Effector CD8-positive, alpha-beta T cell (primary cell): ENCODE measurements around the gene EML4.
"Not testable (repeated sequence)": the region's sequence is repeated elsewhere in the genome, so short reads cannot be mapped to it uniquely, and the experiment has no call there.

Source experiments
- DNase-seq: peaks from one replicate; lab custom pipeline; 2025; lab: John Stamatoyannopoulos, UW

The EML4 gene

DNA sequence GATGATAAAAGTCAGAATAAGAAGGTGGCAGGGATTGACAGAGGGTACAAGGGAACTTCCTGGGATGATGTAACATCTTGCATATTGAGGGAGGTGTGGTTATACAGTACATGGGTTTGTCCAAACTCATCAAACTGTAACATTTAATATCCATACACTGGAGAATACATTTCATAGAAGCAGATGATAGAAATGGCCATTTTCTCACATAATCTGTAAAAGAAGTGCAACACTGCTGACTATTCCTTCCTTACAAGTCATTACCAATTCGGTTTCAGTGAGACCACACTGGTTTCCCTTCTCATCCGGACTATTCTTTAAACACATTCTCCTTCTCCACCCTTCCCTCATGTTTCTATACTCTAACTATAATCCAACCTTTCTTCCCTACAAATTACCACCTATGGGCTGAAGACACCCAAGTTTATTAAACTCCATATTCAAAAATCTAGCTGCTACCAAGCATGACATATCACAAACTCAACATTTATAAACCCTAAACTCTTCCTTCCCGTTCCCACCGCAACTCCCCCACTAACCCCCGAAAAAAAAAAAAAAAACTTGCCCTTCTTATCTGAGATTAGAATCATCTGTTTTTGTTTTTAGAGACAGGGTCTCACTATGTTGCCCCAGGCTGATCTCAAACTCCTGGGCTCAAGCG is 190.3 kb downstream of the EML4 start:
- DNase-seq = no peak

DNA sequence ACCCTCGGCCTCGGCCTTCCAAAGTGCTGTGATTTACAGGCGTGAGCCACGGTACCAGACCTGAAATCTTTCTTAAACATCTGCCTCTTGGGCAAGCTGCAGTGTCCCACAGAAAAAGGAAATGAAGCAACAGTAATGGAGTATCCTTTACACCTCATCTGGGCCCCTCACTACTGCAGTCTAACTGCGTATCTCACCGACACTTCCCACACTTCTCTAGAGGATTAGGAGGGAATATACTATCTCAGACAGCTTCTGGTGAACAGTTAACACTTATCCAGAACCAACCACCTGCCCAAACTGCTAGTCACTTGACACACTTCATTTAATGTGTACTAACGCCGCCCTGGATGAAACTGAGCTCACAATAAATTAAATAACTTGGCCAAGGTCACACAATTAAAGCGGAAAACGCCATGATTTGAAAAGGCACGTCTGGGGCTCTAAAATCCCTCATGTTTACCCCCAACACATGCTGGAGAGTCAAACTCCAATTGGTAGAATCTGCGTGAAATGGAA is 190.9 kb downstream of the EML4 start:
- DNase-seq = no peak

DNA sequence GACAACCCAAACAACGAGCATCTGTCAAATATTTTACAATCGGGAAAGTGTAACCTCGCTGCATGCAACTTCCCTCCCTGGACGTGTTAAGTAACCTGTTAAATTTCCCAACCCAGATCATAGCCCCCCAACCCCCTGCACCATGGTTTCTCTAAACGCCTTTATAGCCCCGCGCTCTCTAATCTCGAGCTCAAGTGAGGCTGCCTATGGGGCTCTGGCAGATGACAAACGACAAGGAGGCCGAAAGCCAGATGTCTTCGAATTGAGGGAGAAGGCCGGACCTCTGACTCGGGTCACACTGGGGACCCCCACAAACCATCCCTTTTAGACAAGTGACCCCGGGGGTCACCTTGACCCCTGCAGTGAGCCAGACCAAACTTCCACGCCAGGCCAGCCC is 191.3 kb downstream of the EML4 start:
- DNase-seq = no peak

DNA sequence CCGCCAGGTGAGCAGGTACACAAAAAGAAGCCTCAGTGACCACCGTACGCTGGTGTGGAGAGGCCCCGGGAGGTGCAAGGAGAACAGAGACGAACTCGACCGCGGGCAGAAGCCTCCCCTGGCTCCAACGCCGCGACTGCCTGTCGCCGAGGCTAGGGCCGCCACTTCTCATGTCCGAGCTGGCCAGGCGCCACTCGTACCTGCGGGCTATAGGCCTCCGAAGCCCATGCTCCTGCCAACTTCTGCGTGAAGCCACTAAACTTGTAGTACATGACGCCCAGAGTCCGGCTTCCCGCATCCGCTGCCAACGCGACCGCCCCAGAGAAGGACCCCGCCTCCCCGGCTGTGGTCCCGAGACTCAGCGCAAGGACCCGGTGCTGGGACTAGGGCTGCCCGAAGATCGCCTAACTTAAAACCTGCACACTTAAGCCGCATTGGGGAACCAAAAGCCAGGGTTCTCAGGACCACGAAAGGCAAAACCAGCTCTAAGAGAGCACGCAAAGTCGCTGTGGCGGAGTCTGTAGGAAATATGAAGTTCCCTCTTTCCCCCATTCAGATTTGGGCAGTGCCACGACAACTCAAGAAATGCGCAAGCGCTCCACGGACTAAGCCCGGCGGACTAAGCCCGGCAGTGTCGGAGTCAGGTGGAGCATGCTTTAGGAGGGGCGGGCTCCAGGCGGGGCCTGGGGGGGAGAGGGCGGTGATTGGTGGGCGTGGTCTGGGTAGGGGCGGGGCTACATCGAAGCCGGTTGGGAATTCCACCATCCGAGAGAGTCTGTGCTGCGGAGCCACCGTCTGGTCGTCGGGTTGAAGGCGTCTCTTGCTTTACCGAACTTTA is 192.0 kb downstream of the EML4 start, which contains the start of gene COX7A2L:
COX7A2L (minus strand) TSS at position 328 of the 838 bp plus-strand sequence; CDS start at position 272, 56 bp downstream.
- peak; percentile 93 for DNase-seq

DNA sequence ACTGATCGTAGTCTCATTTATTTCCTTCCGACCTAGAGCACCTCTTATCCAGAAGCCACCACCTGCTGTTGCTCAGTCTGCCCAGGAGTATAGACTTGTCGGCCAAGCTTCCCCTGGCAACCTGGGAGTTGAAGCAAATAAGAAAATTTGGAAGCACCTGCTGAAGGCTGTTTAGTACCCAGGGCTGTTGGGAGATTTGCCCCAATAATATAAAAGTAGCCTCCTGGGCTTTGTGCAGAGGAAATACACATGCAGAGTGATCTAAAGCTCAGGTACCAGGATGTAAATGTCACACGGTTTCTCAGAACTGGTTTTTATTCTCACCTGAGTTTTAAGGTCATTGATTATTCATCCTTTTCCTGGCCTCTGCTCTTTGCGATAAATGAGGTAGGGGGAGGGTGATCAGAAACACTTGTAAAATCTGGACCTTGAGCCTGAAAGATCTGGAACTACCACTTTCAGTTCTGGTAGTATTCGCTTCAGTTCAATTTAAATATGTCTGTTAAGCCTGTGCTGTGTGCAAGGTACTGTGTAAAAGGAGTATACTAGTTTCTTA is 192.7 kb downstream of the EML4 start:
- DNase-seq = no peak

DNA sequence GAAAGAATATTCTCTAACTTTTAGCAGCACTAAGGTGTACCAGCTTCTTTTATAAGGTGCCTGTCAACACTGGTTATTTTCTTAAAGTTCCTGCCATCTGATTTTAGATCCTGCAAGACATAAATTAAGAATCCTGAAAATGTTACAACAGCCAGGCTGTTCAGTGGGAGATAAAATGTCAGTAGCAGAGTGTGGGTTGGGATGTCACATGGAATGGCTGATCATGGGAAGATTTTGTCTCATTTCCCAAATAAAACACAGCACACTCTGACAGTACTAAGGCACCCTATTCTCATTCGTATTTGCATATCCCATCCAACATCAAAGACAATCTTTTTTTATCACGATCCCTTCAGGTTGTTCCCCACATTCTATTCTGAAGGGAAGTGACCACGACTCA is 194.3 kb downstream of the EML4 start:
- no peak for DNase-seq

DNA sequence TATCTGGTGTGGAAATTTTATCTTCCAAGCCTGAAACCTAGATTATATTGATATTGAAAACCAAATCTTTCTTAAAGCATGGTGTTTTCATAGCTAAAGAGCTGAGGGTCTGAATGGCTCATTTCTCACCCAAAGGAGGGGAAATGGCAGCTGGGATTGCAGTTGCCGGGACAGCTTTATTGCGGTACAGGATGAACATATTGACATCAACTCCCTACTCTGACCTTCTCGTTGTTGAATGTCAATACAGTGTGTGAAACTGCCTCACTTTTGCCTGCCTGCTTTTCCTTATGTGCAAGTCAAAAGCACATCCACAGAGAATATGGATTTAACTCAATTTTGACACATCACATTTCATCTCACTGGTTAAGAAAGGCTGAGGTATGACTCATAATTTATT is 195.5 kb downstream of the EML4 start:
- no peak for DNase-seq

DNA sequence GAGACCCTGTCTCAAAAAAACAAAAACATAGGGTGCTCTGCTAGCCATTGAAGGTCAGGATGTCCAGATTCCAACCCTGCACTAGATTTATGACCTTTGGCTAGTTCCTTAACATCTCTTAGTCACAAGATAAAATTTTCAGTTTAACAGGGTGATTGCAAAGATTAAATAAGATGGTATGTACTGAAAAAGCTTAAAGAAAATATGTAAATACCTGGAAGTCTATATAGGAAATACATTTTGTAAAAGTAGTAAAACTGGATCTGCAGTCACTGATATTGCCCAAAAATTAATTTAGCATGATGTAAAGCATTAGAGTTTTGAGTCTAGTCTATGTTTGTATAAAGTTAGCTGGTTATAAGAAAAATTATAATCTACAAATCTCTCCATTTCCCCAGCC is 197.3 kb downstream of the EML4 start:
- DNase-seq = no peak

DNA sequence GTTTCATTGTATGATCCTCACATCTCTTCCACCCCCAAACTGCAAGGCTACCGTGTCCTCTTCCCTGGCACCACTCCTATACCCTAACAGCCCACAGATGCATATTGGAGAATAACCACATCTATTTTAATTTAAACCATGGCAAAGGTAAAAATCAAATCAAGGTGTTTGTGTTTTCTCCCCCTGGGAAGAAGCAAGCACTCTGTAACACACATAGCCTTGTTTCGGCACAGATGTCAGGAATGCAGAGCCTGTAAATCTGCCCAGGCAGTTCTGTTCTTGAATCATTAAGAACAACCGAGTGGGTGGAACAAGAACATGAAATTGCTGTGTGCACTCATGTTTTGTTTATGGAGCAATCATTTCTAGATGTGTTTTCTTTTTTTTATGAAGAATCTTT is 198.7 kb downstream of the EML4 start:
- DNase-seq = no peak

DNA sequence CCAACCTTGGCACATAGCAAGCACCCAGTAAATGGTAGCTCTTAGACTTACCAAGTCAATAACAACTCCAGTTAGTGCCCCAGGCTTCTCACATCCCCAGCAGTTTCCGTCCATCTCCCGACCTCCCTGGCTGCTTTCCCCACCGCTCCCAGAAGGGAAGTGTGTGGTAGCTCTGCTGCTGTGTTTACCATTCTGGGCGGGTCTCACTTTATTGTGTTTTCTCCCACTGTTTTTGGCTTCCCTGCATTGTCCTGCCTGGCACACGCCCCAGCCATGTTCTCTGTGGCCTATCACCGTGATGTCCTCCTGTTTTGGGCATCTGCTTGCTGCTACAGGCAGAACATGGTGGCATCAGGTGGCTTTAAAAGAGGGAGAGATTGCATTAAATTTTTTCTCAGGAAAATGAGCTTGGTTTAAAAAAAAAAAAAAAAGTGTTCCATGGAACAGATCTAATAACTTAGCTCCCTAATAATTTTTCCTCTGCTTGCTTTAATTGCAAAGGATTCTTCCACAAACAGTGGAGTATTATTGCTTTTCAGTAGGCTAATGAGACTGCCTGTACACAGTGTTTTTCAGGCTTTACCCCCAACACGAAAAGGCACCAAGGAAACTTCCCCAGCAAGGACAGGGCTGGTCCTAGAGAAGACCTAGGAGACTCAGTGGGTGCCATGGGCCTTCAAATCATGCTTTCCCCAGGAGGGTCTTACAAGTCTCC is 199.8 kb downstream of the EML4 start:
- no peak for DNase-seq

DNA sequence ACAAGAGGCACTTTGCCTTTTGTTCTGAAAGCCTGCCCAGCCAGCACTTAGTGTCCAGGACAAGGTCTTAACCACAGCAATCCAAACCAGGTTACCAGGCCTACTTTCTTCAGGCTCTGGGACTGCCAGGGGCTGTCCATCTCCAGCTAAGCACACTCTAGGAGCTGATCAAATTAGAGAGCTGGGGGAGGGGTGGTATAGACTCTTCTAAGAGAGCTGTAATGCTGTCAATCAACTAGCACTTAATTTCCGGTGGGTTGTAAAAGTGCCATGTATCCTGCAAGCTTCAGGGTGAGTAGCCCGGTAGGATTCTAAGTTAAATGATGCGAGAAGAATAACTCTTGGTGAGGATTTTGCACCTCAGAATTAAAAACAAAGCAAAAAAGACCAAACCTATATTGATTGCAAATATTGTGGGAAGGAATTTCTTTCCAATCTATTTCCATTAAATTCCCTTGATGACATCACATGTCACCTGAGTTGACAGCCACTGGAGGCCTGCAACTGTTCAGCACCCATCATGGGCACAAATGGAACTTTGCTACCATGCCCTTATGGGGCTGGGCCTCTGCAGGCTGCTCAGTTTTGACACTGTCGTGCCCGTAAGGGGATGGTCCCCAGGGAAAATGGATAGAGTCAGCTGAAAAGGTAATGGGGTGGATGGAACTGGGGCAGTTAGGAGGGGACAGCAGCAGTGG is 200.5 kb downstream of the EML4 start:
- DNase-seq = no peak

DNA sequence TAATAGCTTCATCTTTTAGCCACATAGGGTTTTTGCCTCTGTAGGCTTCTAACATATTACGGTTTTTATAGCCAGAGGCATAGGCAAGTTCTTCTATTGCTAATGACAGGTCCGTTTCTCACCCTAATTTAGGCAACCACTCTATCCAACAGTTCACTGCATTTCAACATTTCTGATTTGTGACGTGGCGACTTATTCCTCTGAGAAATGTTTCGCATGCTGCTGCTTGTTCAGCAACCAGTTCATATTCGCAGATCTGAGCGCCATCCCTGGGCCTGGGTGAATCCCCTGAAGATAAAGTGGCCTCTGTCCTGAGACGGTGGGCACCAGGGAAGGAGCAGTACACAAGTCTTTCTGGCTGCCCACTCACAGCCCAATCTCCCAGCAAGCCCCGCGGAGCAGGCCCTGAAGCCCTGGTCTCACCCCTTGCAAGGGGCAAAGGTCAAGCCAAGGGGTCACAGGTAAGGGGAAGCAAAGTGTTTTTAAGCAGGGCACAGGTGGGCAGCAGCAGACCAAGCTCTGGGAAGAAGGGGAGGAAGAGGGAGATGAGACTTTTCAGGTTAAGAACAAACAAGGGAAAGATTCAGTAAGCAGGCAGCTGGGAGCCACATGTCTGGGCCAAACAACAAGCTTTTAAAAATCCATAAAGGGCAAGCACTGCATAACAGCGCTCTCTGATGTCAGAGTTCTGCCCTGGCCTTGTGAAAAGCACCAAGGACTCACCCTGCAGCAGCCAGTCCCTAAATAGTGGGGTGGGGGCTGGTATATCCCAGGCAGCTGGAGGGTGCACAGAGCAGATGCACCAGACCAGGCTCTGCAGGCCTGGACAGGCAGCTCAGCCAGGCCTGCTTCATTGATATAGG is 202.7 kb downstream of the EML4 start:
- no peak for DNase-seq

DNA sequence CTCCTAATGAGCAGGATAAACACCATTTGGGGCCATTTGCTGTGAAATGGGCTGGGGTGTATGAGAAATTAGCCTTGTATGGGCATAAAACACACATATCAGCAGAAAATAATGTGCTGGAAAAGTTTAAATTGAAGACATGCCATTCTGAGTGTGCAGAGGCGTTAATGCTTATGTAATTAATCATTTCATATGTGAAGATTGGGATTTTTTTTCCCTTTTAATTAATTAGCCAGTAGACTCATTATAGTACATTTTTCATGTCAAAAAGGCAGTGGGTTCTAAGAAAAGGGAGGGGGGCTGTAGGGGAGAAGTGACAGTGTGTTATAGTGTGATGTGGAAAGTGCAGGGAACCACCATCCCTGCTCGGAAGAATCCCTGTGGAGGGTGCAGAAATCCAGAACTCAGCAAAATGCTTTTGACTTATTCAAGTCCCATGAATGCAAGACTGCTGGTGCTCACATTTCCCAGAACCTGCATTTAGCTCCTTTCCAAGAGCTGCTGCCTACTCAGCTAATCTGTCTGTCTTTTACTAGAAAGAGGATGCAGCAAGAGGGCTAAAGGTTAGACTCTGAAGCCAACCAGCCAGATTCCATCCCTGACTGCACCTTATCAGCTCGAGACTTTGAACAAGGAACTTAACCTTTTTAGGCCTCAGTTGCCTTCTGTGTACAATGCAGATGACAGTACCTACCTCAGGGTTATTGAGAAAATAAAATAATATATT is 203.5 kb downstream of the EML4 start:
- no peak for DNase-seq

DNA sequence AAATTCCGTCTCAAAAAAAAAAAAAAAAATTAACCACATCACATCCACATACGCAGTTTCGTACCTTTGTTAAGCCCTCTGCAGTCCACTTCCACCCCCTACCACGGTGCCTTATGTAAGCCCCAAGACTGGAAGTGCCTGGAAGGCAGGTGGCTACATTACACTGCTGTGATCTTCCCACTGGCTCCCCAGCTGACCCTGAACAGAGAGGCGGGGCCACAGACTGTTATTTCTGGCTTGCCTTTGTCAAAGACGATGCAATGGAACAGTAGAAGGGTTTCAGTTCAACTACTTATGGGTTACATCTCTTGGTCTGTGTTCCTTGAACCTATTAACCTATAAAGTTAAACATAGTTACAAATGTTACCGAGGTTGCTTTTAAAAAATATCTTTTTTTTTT is 207.6 kb downstream of the EML4 start:
- DNase-seq = no peak

DNA sequence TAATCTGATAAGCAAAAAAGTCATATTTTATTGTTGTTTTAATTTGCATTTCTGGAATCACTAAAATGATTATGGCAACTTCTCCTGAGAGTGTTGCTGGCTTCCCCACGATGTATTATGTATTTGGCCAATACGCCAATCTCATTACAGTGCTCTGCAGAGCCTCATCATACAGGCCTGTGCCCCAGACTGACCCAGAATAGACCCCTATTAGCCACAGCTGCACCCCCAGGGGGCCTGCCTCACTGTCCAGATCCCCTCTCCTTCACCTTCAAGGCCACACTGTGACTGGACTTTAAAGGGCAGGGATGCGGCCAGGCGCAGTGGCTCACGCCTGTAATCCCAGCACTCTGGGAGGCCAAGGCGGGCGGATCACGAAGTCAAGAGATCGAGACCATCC is 209.3 kb downstream of the EML4 start:
- no peak for DNase-seq

DNA sequence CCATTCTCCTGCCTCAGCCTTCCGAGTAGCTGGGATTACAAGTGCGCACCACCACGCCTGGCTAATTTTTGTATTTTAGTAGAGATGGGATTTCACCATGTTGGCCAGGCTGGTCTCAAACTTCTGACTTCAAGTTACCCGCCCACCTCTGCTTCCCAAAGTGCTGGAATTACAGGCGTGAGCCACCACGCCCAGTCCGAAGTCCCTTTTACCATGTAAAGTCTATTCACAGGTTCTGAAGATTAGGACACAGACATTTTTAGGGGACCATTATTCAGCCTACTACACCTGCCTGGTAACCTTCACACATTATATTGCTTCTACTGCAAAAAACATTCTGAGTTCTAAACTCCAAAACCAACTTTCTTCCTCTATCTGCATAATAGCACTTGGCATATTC is 210.9 kb downstream of the EML4 start:
- not testable (repeated sequence) for DNase-seq

DNA sequence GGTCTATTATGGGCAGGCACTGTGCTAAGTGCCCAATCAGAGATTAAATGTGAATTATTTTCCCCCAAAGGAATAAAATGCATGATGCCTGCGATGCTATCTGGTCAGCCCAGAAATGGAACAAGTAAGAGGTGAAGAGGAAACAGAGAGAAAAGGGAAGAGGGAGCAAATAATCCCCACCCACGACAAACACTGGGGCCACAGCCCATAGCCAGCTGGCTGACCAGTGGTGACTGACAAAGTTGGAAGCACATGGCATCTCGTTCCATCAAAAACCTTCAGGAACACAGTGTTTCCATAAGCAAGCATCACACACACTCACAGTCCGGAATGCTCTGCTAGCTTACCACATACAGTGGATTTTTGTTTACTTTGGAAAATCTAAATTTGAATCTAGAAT is 213.0 kb downstream of the EML4 start:
- DNase-seq = no peak
